ENCODE measurements around the gene IMPA2. TPM values are rescaled to one million over a fixed set of nuclear protein-coding genes. Genes with fewer than 3 reads are reported as not detected.

Gene IMPA2
- total RNA-seq, 2 experiments from 2014 or later = 17.7 to 20.8 TPM

DNA sequence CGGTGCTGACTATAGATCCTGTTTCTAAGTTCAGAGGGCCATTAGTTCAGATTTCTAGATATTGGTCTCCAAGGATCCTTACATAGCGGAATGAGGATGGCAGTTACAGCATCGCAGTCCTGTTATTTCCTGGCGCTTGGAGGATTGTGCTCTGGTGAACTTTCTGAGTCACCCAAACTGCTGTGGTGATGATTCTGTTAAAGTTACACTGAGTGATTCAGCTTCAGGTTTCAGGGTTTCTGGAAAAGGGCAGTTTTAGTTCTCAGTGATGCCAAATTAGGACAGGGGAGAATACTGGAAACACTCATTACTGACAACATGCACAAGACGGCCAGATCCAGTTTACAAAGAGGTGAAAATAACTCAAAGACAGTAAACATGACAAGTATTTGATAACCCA is 60.3 kb downstream of the IMPA2 start:
- CTCF ChIA-PET = interaction anchor here (1.6 to 1.9 kb wide), 2 partner anchors 104 to 308 kb away, joined by 4 to 7 read pairs; no protein-coding TSS in a partner anchor
- POLR2A ChIA-PET = no interaction called here
- no peaks in the 10 kb centered on the region for H3K36me3 Mint-ChIP-seq (ENCODE audit: low read depth)
- H3K4me1 Mint-ChIP-seq (ENCODE audit: low read depth) = peaks cover 6% of the 10 kb centered on the region
- DNase-seq (no peak), ATAC-seq (peak; percentile 26)
- intact Hi-C loops (cut with micrococcal nuclease) = loop anchor here (10.0 kb wide), 1 partner anchor 387 kb away; no protein-coding TSS in a partner anchor
- peaks cover 11% of the 10 kb centered on the region for H3K27me3 Mint-ChIP-seq
- no peak overlapping the region for H3K27ac Mint-ChIP-seq
- no peaks in the 10 kb centered on the region for H3K9me3 Mint-ChIP-seq
- TF ChIP-seq, protein P1, sequence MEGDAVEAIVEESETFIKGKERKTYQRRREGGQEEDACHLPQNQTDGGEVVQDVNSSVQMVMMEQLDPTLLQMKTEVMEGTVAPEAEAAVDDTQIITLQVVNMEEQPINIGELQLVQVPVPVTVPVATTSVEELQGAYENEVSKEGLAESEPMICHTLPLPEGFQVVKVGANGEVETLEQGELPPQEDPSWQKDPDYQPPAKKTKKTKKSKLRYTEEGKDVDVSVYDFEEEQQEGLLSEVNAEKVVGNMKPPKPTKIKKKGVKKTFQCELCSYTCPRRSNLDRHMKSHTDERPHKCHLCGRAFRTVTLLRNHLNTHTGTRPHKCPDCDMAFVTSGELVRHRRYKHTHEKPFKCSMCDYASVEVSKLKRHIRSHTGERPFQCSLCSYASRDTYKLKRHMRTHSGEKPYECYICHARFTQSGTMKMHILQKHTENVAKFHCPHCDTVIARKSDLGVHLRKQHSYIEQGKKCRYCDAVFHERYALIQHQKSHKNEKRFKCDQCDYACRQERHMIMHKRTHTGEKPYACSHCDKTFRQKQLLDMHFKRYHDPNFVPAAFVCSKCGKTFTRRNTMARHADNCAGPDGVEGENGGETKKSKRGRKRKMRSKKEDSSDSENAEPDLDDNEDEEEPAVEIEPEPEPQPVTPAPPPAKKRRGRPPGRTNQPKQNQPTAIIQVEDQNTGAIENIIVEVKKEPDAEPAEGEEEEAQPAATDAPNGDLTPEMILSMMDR (IDR thresholded peaks at IDR 0.05) = no peak
- H3K4me3 Mint-ChIP-seq = no peak overlapping the region

DNA sequence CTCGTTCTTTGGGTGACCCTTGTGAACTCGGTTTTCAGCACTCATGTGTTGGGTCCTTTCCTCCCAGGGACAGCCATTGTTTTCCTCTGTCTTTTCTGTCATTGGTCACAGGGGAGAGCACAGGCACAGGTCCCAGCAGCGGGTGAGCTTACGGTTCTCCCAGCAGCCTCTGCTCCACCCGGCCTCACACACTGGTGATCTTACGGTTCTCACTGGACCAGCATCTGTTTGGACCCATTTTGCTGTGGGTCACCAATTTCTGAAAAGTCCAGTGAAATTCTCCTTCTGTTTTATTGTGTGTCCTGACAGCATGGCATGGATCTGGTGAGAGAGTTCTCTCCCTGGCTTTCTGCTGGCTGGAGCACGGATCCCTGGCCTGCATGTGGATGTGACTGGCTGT is 62.5 kb downstream of the IMPA2 start:
- intact Hi-C loops (cut with micrococcal nuclease) = loop anchor here (10.0 kb wide), 1 partner anchor 389 kb away; no protein-coding TSS in a partner anchor
- no peak overlapping the region for H3K27ac Mint-ChIP-seq
- CTCF ChIA-PET = interaction anchor here (0.7 to 1.0 kb wide), 2 partner anchors 14 to 106 kb away, joined by 3 read pairs; no protein-coding TSS in a partner anchor

DNA sequence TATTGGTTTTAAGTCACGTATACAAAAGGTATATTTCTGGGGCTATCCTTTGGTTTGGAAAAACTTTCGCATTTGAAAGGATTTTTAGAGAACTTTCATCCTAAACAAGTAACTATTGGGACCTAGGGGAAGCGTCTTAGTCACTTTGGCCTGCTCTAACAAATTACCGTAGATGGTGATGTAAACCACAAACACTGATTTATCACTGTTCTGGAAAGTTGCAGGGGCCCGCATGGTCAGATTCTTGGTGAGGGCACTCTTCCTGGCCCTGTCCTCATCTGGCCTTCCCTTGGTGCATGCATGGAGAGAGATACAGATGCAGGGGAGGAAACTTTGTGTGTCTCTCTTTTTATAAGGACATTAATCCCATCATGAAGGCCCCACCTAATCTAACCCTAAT is 63.3 kb downstream of the IMPA2 start:
- H3K27ac Mint-ChIP-seq = no peak overlapping the region
- ChIA-PET CTCF (no interaction called here), POLR2A (interaction anchor here (0.6 kb wide), 1 partner anchor 16 kb away, joined by 3 read pairs; no protein-coding TSS in a partner anchor)
- no peak for DNase-seq
- H3K27me3 Mint-ChIP-seq = peaks cover 7% of the 10 kb centered on the region
- intact Hi-C loops (cut with micrococcal nuclease) = loop anchor here (10.0 kb wide), 1 partner anchor 390 kb away; no protein-coding TSS in a partner anchor
- H3K4me1 Mint-ChIP-seq (ENCODE audit: low read depth) = peaks cover 6% of the 10 kb centered on the region
- no peak overlapping the region for H3K4me3 Mint-ChIP-seq
- H3K36me3 Mint-ChIP-seq (ENCODE audit: low read depth) = no peaks in the 10 kb centered on the region
- TF ChIP-seq, protein P1 (IDR thresholded peaks at IDR 0.05) = no peak
- no peaks in the 10 kb centered on the region for H3K9me3 Mint-ChIP-seq
- no peak for ATAC-seq

More for the DNA sequence above, 62.5 kb downstream of the IMPA2 start:
- DNase-seq (no peak), ATAC-seq (no peak)
- Mint-ChIP-seq H3K27me3 (peaks cover 7% of the 10 kb centered on the region), H3K4me1 (ENCODE audit: low read depth) (peaks cover 5% of the 10 kb centered on the region), H3K4me3 (no peak overlapping the region), H3K9me3 (no peaks in the 10 kb centered on the region), H3K36me3 (ENCODE audit: low read depth) (no peaks in the 10 kb centered on the region)
- TF ChIP-seq, protein P1 (IDR thresholded peaks at IDR 0.05) = no peak
- POLR2A ChIA-PET = no interaction called here

DNA sequence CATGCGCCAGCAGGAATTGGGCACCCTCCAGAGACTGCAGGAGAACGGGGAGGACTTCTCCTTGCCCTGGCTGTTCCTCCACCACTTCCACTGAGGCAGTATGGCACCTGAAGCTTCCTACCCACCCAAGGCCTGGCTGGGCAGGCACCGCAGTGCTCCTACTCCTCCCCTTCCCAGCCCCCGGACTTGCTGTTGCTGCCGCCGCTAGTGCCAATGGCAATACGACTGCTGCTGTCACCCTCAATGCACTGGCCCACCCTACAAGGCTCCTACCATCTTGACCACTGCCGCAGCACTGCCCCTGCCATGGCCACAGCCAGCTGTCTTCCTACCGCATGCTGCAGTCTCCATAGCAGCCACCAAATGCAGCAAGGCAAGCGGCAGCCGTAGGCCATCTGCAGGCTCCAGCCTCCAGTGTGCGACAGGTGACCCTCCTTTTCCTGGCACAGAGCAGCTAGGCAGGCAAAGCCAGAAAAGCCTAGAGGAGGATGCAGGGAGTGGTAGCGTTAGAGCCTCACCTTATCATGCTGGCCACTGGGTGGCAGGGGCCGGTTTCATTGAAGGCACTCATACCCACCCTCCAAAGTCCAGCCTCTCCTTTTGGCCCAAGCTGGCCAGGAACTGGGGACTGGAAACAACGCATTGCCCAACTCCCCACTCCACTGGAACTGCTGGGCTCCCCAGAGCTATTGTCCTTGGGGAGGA is 64.9 kb downstream of the IMPA2 start:
- ATAC-seq = no peak
- TF ChIP-seq, protein P1 (IDR thresholded peaks at IDR 0.05) = no peak
- H3K36me3 Mint-ChIP-seq (ENCODE audit: low read depth) = no peaks in the 10 kb centered on the region
- peaks cover 6% of the 10 kb centered on the region for H3K4me1 Mint-ChIP-seq (ENCODE audit: low read depth)
- DNase-seq = no peak
- no peak overlapping the region for H3K4me3 Mint-ChIP-seq
- H3K9me3 Mint-ChIP-seq = no peaks in the 10 kb centered on the region
- no peak overlapping the region for H3K27ac Mint-ChIP-seq
- intact Hi-C loops (cut with micrococcal nuclease) = loop anchor here (10.0 kb wide), 1 partner anchor 391 kb away; no protein-coding TSS in a partner anchor
- H3K27me3 Mint-ChIP-seq = no peaks in the 10 kb centered on the region
- POLR2A ChIA-PET = no interaction called here
- CTCF ChIA-PET = no interaction called here

DNA sequence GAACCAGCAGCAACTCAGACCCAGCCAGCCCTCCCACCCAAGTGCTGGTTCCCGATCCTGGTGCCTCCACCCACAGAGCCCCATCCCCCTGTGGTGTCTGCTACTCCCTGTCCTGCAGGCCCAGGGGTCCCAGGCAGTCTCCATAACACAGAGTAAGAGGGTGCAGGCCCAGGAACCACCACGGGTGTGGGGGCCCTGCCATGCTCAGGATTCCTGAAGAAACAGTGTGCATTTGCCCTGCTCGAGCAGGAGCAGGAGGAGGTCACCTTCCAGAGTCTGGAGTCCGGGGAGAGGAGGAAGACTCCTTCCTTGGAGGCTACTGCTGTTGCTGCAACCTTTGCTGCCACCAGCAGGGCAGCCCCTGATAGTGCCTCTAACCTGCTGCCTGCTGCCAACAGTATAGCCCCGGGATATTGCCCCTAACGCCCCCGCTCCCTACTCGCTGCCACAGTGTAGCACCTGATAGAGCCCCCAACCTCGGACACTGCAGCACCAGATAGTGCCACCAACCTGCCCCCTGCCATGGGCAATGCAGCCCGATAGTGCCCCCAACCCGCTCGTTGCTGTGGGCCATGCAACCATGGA is 65.5 kb downstream of the IMPA2 start:
- Mint-ChIP-seq H3K27ac (no peak overlapping the region), H3K9me3 (no peaks in the 10 kb centered on the region), H3K27me3 (no peaks in the 10 kb centered on the region), H3K4me1 (ENCODE audit: low read depth) (peaks cover 3% of the 10 kb centered on the region), H3K4me3 (no peak overlapping the region), H3K36me3 (ENCODE audit: low read depth) (no peaks in the 10 kb centered on the region)
- CTCF ChIA-PET = no interaction called here
- intact Hi-C loops (cut with micrococcal nuclease) = loop anchor here (10.0 kb wide), 1 partner anchor 392 kb away; no protein-coding TSS in a partner anchor
- DNase-seq = no peak
- TF ChIP-seq, protein P1 (IDR thresholded peaks at IDR 0.05) = no peak
- no peak for ATAC-seq
- POLR2A ChIA-PET = no interaction called here

Data from activated CD8-positive, alpha-beta T cell treated with anti-CD3 and anti-CD28 coated beads for 36 hours (primary cell).